Gastrocnemius medialis (tissue), 4 donors: ENCODE measurements around the gene ZPBP2. TPM values are rescaled to one million over a fixed set of nuclear protein-coding genes. Genes with fewer than 3 reads are reported as not detected.

Experiments
- ATAC-seq, 2 donors: fragments of 150-250 bp; one replicate each; pipeline ENCODE4 v1.9.1; 2016
- DNase-seq, 2 donors: peaks; one replicate each; pipeline ENCODE4 v3.0.0-alpha.2; 2019
- H3K27ac ChIP-seq, 4 donors: fragments of 200-600 bp; sonication (generic); 1 replicate in 1 of 4; 2 replicates in 3 of 4; pipeline ENCODE4 v1.5.1; 2016 to 2018; ENCODE audit warnings: mild to moderate bottlenecking in 2 of 4, moderate library complexity in 1 of 4
- H3K27me3 ChIP-seq, 3 donors: fragments of 200-600 bp; sonication (generic) in 2 of 3; 1 replicate in 1 of 3; 2 replicates in 2 of 3; pipeline versions ENCODE4 v1.5.1 to v1.6.0; 2016 to 2019; ENCODE audit warnings: mild to moderate bottlenecking in 1 of 3, moderate library complexity in 1 of 3
- H3K36me3 ChIP-seq, 2 donors: fragments of 200-600 bp; sonication (generic) in 1 of 2; one replicate each; pipeline ENCODE4 v1.5.1; 2017 to 2018
- H3K4me1 ChIP-seq, 2 donors: fragments of 200-600 bp; sonication (generic) in 1 of 2; one replicate each; pipeline ENCODE4 v1.5.1; 2016 to 2017; ENCODE audit warnings: mild to moderate bottlenecking in 2 of 2
- H3K4me3 ChIP-seq, 4 donors: fragments of 200-600 bp; sonication (generic) in 3 of 4; 1 replicate in 1 of 4; 2 replicates in 3 of 4; pipeline ENCODE4 v1.5.1; 2016 to 2019; ENCODE audit warnings: mild to moderate bottlenecking in 2 of 4
- H3K9me3 ChIP-seq, 3 donors: fragments of 200-600 bp; sonication (generic) in 2 of 3; 1 replicate in 1 of 3; 2 replicates in 2 of 3; pipeline ENCODE4 v1.5.1; 2016 to 2019
- CTCF ChIP-seq, 5 experiments: fragments of 450-650 bp in 3 of 5; fragments of 200-600 bp in 2 of 5; sonication (generic) in 2 of 5; IDR thresholded peaks in 4 of 5; conservative IDR thresholded peaks in 1 of 5; 1 replicate in 4 of 5; 2 replicates in 1 of 5; pipeline ENCODE4 v1.5.1; 2016 to 2019; ENCODE audit warnings: antibody characterized with exemption in 5 of 5, mild to moderate bottlenecking in 3 of 5, moderate library complexity in 3 of 5
- POLR2A ChIP-seq, 2 donors: fragments of 450-650 bp; IDR thresholded peaks; one replicate each; pipeline ENCODE4 v1.6.1; 2017; ENCODE audit warnings: antibody characterized with exemption in 2 of 2, mild to moderate bottlenecking in 2 of 2, moderate library complexity in 2 of 2
- in situ Hi-C, 4 donors: fragments of 200-750 bp; cut with MboI; loops; one replicate each; pipeline versions ENCODE4 v1.15.0 to v1.8.0; 2017; ENCODE audit warnings: low sequenced_read_pairs in 4 of 4
- intact Hi-C: fragments of 100-400 bp; cut with DNase I; formaldehyde crosslinking; loops from one replicate; pipeline ENCODE4 v1.15.1; 2023; ENCODE audit warnings: low total_unique reads
- total RNA-seq, 4 donors: library from RNA; depleted of rRNA; stranded (reverse); fragments of >200 nt; gene quantifications; one replicate each; pipeline versions ENCODE4 v1.1.0 to v1.2.3, GENCODE V29; 2016

Gene ZPBP2
- total RNA-seq, 4 donors from 2014 or later = not detected

- Histone ChIP-seq H3K27me3 (no peaks in the 10 kb centered on the region), H3K4me3 (no peak overlapping the region), H3K36me3 (peaks cover 0 to 10% of the 10 kb centered on the region in 2 donors), H3K9me3 (no peaks in the 10 kb centered on the region), H3K27ac (no peak overlapping the region), H3K4me1 (no peaks in the 10 kb centered on the region)
- TF ChIP-seq CTCF (IDR thresholded peaks at IDR 0.05 in 4 of 5, conservative IDR thresholded peaks at IDR 0.05 in 1 of 5) = no peak
- TF ChIP-seq POLR2A (IDR thresholded peaks at IDR 0.05) = no peak
- intact Hi-C loops = no loop called here
- DNase-seq (no peak), ATAC-seq (no peak)
- in situ Hi-C loops = no loop called here
Measured at GRCh38 chr17:39916918-39917317, 48.9 kb downstream of the ZPBP2 start.

DNA sequence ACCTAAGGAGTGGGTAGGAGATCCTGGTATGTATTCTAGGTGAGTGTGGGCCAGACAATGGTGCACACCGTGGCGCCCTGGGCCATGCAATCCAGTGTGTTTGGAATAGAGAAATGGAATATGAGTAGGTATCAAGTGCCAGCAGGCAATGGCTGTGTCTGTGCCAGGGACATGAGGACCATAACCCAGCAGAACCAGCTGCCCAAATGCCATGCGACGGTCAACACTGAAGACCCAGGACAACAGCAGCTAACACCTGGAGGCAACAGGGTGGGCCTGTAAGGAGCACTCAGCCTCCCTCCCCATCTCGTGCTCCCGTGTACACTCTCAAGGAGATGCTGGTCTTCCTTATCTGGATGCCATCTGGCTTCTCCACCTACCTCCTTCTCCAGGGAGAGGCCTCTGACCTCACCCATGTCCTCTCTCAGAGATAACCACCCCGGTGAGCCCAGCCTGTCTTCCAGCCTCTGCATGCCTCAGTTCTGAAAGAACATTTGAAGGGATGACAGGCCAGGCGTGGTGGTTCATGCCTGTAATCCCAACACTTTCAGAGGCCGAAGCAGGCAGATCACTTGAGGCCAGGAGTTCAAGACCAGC lies 51.2 kb downstream of the ZPBP2 start:
- TF ChIP-seq CTCF (IDR thresholded peaks at IDR 0.05 in 4 of 5, conservative IDR thresholded peaks at IDR 0.05 in 1 of 5) (no peak), POLR2A (IDR thresholded peaks at IDR 0.05) (no peak)
- intact Hi-C loops = no loop called here
- no peak overlapping the region for H3K27ac ChIP-seq
- in situ Hi-C loops = no loop called here
- no peak overlapping the region for H3K4me3 ChIP-seq
- DNase-seq = no peak
- H3K27me3 ChIP-seq = no peaks in the 10 kb centered on the region
- peaks cover 0 to 2% of the 10 kb centered on the region in 2 donors for H3K4me1 ChIP-seq
- H3K9me3 ChIP-seq = no peaks in the 10 kb centered on the region
- H3K36me3 ChIP-seq = peaks cover 0 to 30% of the 10 kb centered on the region in 2 donors
- ATAC-seq = no peak

DNA sequence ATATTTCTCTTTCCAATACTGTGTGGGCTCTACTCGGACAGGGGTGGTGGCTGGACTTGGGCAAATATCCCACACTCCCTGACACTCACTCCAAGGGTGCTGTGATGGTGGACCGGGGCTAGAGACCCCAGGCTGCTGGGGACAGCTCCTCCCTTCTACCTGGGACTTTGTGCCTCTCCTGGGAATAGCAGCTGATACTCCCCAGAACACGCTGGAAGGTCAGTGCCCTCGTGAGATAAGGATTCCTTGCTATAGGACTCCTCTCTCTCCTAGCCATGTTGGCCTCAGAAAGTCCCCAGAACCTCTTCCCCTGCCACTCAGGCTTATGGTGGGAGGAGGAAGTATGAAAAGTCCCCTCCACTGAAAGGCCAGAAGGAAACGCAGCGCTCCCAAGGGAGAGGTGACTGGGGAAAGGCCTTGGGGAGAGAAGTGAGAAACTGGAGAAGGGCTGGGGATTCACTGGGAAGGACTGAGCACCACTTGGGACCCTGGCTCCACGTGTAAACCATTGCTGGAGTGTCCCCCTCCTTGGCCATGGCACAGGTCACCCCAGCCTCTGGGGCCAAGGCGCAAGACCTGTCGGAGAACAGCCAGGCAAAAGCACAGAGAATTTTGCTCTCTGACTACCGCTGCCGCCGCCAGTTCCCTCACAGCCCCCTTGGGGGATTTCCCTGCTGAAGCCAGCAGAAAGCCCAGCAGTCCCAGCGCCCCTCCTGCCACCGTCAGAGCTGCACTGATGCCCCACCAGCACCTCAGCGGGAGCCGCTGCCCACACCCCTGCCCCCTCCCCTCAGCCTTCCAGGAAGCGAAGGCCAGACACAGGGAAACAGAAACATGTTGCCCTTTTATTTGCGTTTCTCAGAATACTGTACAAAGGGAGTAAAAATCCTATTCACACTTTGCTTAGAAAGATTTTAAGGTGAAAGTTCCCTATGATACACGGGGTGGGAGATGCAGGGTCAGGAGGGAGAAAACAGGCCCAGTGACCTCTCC lies 52.5 kb downstream of the ZPBP2 start:
- H3K4me1 ChIP-seq = peaks cover 1 to 10% of the 10 kb centered on the region in 2 donors
- no peaks in the 10 kb centered on the region for H3K9me3 ChIP-seq
- H3K36me3 ChIP-seq = peaks cover 0 to 30% of the 10 kb centered on the region in 2 donors
- in situ Hi-C loops (no loop called here), intact Hi-C loops (no loop called here)
- no peaks in the 10 kb centered on the region for H3K27me3 ChIP-seq
- H3K4me3 ChIP-seq = no peak overlapping the region
- H3K27ac ChIP-seq = no peak overlapping the region
- no peak for DNase-seq
- ATAC-seq = no peak
- no peak for TF ChIP-seq CTCF (IDR thresholded peaks at IDR 0.05 in 4 of 5, conservative IDR thresholded peaks at IDR 0.05 in 1 of 5)
- no peak for TF ChIP-seq POLR2A (IDR thresholded peaks at IDR 0.05)

- DNase-seq = no peak
- Histone ChIP-seq H3K9me3 (no peaks in the 10 kb centered on the region), H3K36me3 (peaks cover 0 to 30% of the 10 kb centered on the region in 2 donors), H3K27me3 (no peaks in the 10 kb centered on the region), H3K27ac (no peak overlapping the region), H3K4me1 (peaks cover 9 to 14% of the 10 kb centered on the region in 2 donors), H3K4me3 (no peak overlapping the region)
- no peak for ATAC-seq
- in situ Hi-C loops (no loop called here), intact Hi-C loops (no loop called here)
- no peak for TF ChIP-seq CTCF (IDR thresholded peaks at IDR 0.05 in 4 of 5, conservative IDR thresholded peaks at IDR 0.05 in 1 of 5)
Measured at GRCh38 chr17:39921323-39921722, 53.3 kb downstream of the ZPBP2 start.
